IMR-90 (cell line): ENCODE data around the gene NCS1. TPM values are rescaled to one million over a fixed set of nuclear protein-coding genes. Genes with fewer than 3 reads are reported as not detected.

Experiments
- ATAC-seq: fragments of 200-7000 bp; cut with Tn5 transposase; 2 replicates; pipeline ENCODE4 v1.9.1; 2020; ENCODE audit warnings: low read depth, mild to moderate bottlenecking, moderate library complexity
- BruUV-seq: library from RNA; stranded (reverse); fragments of 400-500 nt; replicated peaks from 2 replicates; lab custom pipeline; 2021; lab: Mats Ljungman, UMichigan
- CTCF ChIA-PET: fragments of 300-600 bp; formaldehyde crosslinking; extraction: SDS; loops from one replicate; lab custom pipeline; 2021; ENCODE audit warnings: antibody characterized with exemption; lab: Yijun Ruan, JAX
- POLR2A ChIA-PET: fragments of 300-600 bp; sonication (Branson Sonifier 250); formaldehyde crosslinking; loops from one replicate; lab custom pipeline; 2022; ENCODE audit warnings: antibody characterized with exemption; ENCODE audit not compliant: unreplicated experiment; lab: Charles Lee
- DNase-seq: peaks from one replicate; pipeline ENCODE4 v3.0.0; 2013
- H2AFZ ChIP-seq: replicated peaks from 2 replicates; pipeline ENCODE3; 2013; ENCODE audit warnings: low read length, mild to moderate bottlenecking; ENCODE audit not compliant: poor library complexity
- H2AK5ac ChIP-seq: 2 replicates; pipeline ENCODE4 v1.6.1; 2013; ENCODE audit warnings: low read depth, low read length, inconsistent platforms
- H2AK9ac ChIP-seq: replicated peaks from 2 replicates; pipeline ENCODE3; 2013; ENCODE audit warnings: mild to moderate bottlenecking, low read depth, low read length, moderate library complexity; ENCODE audit not compliant: poor library complexity
- H2BK120ac ChIP-seq: 2 replicates; pipeline ENCODE4 v1.6.1; 2013; ENCODE audit warnings: low read depth, low read length, inconsistent platforms
- H2BK15ac ChIP-seq: 3 replicates; pipeline ENCODE4 v1.6.1; 2013; ENCODE audit warnings: low read depth, low read length, inconsistent platforms
- H2BK20ac ChIP-seq: 2 replicates; pipeline ENCODE4 v1.6.1; 2013; ENCODE audit warnings: low read depth, mild to moderate bottlenecking, inconsistent platforms, low read length, moderate library complexity
- H2BK5ac ChIP-seq: 2 replicates; pipeline ENCODE4 v1.6.1; 2013; ENCODE audit warnings: mild to moderate bottlenecking, low read depth, low read length, inconsistent platforms; ENCODE audit not compliant: poor library complexity, severe bottlenecking
- H3K14ac ChIP-seq: replicated peaks from 2 replicates; pipeline ENCODE4 v1.6.1; 2013; ENCODE audit warnings: low read depth, low read length, inconsistent platforms
- H3K18ac ChIP-seq: 2 replicates; pipeline ENCODE4 v1.6.1; 2013; ENCODE audit warnings: low read depth, low read length, control low read depth
- H3K23ac ChIP-seq: 2 replicates; pipeline ENCODE4 v1.6.1; 2013; ENCODE audit warnings: low read depth, low read length, inconsistent platforms
- H3K27ac ChIP-seq: 2 replicates; pipeline ENCODE4 v1.5.1; 2013; ENCODE audit warnings: mild to moderate bottlenecking, control low read depth, low read length; ENCODE audit not compliant: insufficient read depth
- H3K27me3 ChIP-seq: 2 replicates; pipeline ENCODE4 v1.6.1; 2013; ENCODE audit warnings: low read length; ENCODE audit not compliant: control insufficient read depth, insufficient read depth
- H3K36me3 ChIP-seq: 2 replicates; pipeline ENCODE4 v1.6.1; 2013; ENCODE audit warnings: low read length, mixed read lengths; ENCODE audit not compliant: control insufficient read depth, insufficient read depth
- H3K4ac ChIP-seq: 2 replicates; pipeline ENCODE4 v1.6.1; 2013; ENCODE audit warnings: low read depth, low read length, inconsistent platforms
- H3K4me1 ChIP-seq: 2 replicates; pipeline ENCODE4 v1.6.1; 2013; ENCODE audit warnings: low read length, mixed read lengths; ENCODE audit not compliant: control insufficient read depth, insufficient read depth
- H3K4me2 ChIP-seq: 2 replicates; pipeline ENCODE4 v1.6.1; 2013; ENCODE audit warnings: low read depth, mild to moderate bottlenecking, control low read depth, low read length, moderate library complexity
- H3K4me3 ChIP-seq: 2 replicates; pipeline ENCODE4 v1.5.1; 2013; ENCODE audit warnings: low read depth, mild to moderate bottlenecking, control low read depth, low read length, moderate library complexity; ENCODE audit not compliant: insufficient read depth
- H3K56ac ChIP-seq: 2 replicates; pipeline ENCODE4 v1.6.1; 2013; ENCODE audit warnings: low read length, inconsistent platforms; ENCODE audit not compliant: insufficient read depth; ENCODE audit errors: extremely low read depth
- H3K79me1 ChIP-seq, 2 experiments: 2 replicates each; pipeline ENCODE4 v1.6.1; 2013; ENCODE audit warnings: low read length in 2 of 2, inconsistent platforms in 1 of 2, low read depth in 1 of 2
- H3K9ac ChIP-seq: 2 replicates; pipeline ENCODE4 v1.6.1; 2013; ENCODE audit warnings: low read depth, low read length, control low read depth
- H3K9me1 ChIP-seq: 2 replicates; pipeline ENCODE4 v1.6.1; 2013; ENCODE audit warnings: low read length, inconsistent platforms; ENCODE audit not compliant: insufficient read depth
- H3K9me3 ChIP-seq: 2 replicates; pipeline ENCODE4 v1.6.1; 2013; ENCODE audit warnings: low read length; ENCODE audit not compliant: control insufficient read depth, insufficient read depth
- H4K20me1 ChIP-seq: 2 replicates; pipeline ENCODE4 v1.6.1; 2013; ENCODE audit warnings: low read length, inconsistent platforms; ENCODE audit not compliant: insufficient read depth
- H4K5ac ChIP-seq: 2 replicates; pipeline ENCODE4 v1.6.1; 2013; ENCODE audit warnings: mild to moderate bottlenecking, low read depth, low read length, control low read depth
- H4K8ac ChIP-seq, 2 experiments: 2 replicates each; pipeline ENCODE4 v1.6.1; 2013; ENCODE audit warnings: low read depth in 2 of 2, low read length in 2 of 2, control low read depth in 1 of 2, inconsistent platforms in 1 of 2
- H4K91ac ChIP-seq: 2 replicates; pipeline ENCODE4 v1.6.1; 2013; ENCODE audit warnings: low read depth, low read length, inconsistent platforms; ENCODE audit not compliant: insufficient read depth
- BHLHE40 ChIP-seq: fragments of 150-350 bp; IDR thresholded peaks from 2 replicates; pipeline ENCODE4 v1.6.1; 2016; ENCODE audit warnings: mild to moderate bottlenecking, low read depth, low read length
- CHD1 ChIP-seq: IDR thresholded peaks from 2 replicates; pipeline ENCODE4 v1.6.1; 2012; ENCODE audit warnings: low read depth, low read length, improper control_type of control experiment
- CTCF ChIP-seq: conservative IDR thresholded peaks from 2 replicates; pipeline ENCODE4 v1.5.1; 2012; ENCODE audit warnings: mild to moderate bottlenecking, low read depth, low read length, improper control_type of control experiment
- FOS ChIP-seq: fragments of 150-350 bp; IDR thresholded peaks from 2 replicates; pipeline ENCODE4 v1.6.1; 2016; ENCODE audit warnings: low read depth, low read length
- MAFK ChIP-seq: IDR thresholded peaks from 2 replicates; pipeline ENCODE4 v1.6.1; 2012; ENCODE audit warnings: low read depth, low read length, improper control_type of control experiment
- NFE2L2 ChIP-seq: fragments of 150-350 bp; IDR thresholded peaks from 2 replicates; pipeline ENCODE4 v1.6.1; 2016; ENCODE audit warnings: low read depth, mild to moderate bottlenecking, low read length
- POLR2A ChIP-seq: IDR thresholded peaks from 2 replicates; pipeline ENCODE4 v1.6.1; 2012; ENCODE audit warnings: mild to moderate bottlenecking, low read depth, low read length
- RAD21 ChIP-seq: IDR thresholded peaks from 2 replicates; pipeline ENCODE4 v1.6.1; 2012; ENCODE audit warnings: low read length, improper control_type of control experiment
- WGBS, 2 experiments: methylation state at CpG; one replicate each; pipeline versions ENCODE4 v1.1.5 to v1.1.7; 2013; ENCODE audit warnings: missing lambda C conversion rate in 2 of 2; ENCODE audit not compliant: insufficient read length in 1 of 2; ENCODE audit errors: extremely low coverage in 2 of 2; 5-methylcytosine and 5-hydroxymethylcytosine counted together
- dilution Hi-C: fragments of 300-500 bp; cut with HindIII; formaldehyde crosslinking; loops from one replicate; pipeline ENCODE4 v1.14.3; 2018; ENCODE audit warnings: low sequenced_read_pairs; ENCODE audit not compliant: unreplicated experiment
- in situ Hi-C: fragments of 300-500 bp; cut with MboI; formaldehyde crosslinking; loops from 3 replicates; pipeline ENCODE4 v1.14.3; 2019; ENCODE audit warnings: low sequenced_read_pairs, inconsistent platforms, mixed read lengths
- intact Hi-C: fragments of 100-400 bp; cut with micrococcal nuclease; formaldehyde crosslinking; loops from 2 replicates; pipeline ENCODE4 v1.10.0; 2022
- polyA plus RNA-seq, 3 experiments: library from polyadenylated mRNA; depleted of rRNA; stranded (reverse); fragments of >200 nt; gene quantifications; 2 replicates each; pipeline ENCODE4 v1.2.3, GENCODE V29; 2012; ENCODE audit warnings: low replicate concordance in 1 of 3
- total RNA-seq: library from RNA; depleted of rRNA; stranded (reverse); fragments of >200 nt; gene quantifications from 2 replicates; pipeline ENCODE4 v1.2.3, GENCODE V29; 2012

NCS1 gene
- total and polyA plus RNA-seq, 2 of the 4 experiments (the other 2 are of a cell fraction), result 41.0 to 60.5 TPM

- Histone ChIP-seq H2AK9ac (no peak overlapping the region), H3K9me1 (peaks cover 7% of the 10 kb centered on the region; the same call in 1 of the 2 replicates), H3K4me1 (no peaks in the 10 kb centered on the region; the same call in 1 of the 2 replicates), H2AK5ac (no peak overlapping the region), H2BK20ac (no peak overlapping the region), H3K27me3 (no peaks in the 10 kb centered on the region), H3K4me3 (no peak overlapping the region), H3K56ac (no peak overlapping the region), H2AFZ (no peak overlapping the region), H3K18ac (no peak overlapping the region), H3K27ac (no peak overlapping the region), H4K20me1 (peaks cover 43% of the 10 kb centered on the region), H3K4me2 (no peak overlapping the region), H4K8ac (no peak overlapping the region), H4K91ac (no peak overlapping the region), H3K79me1 (peaks cover 17 to 71% of the 10 kb centered on the region in 2 experiments), H4K5ac (no peak overlapping the region), H3K23ac (no peak overlapping the region), H2BK5ac (no peak overlapping the region), H3K9me3 (no peaks in the 10 kb centered on the region), H2BK120ac (no peak overlapping the region), H2BK15ac (no peak overlapping the region), H3K36me3 (peaks cover 15% of the 10 kb centered on the region), H3K9ac (no peak overlapping the region), H3K4ac (no peak overlapping the region), H3K14ac (no peak overlapping the region)
- ChIA-PET POLR2A (no interaction called here), CTCF (no interaction called here)
- dilution Hi-C loops (no loop called here), in situ Hi-C loops (no loop called here), intact Hi-C loops (no loop called here)
- no peak for DNase-seq
- no peak for ATAC-seq
- no TSS peak for BruUV-seq
- TF ChIP-seq NFE2L2, result no peak
- no peak for TF ChIP-seq RAD21
- no peak for TF ChIP-seq FOS
- TF ChIP-seq CHD1, result no peak
- TF ChIP-seq BHLHE40, result no peak
- TF ChIP-seq CTCF, result no peak
- no peak for TF ChIP-seq MAFK
- TF ChIP-seq POLR2A, result no peak
- WGBS, 2 experiments, result 89% methylated on average over 15 of the region's 26 CpGs; no CpG with 5 or more reads in 1 of the 2 experiments
Observed at GRCh38 chr9:130208600-130209347, 36.6 kb downstream of the NCS1 start.
